AG04449 (cell line): ENCODE measurements around the gene PCDH12.
A peak's percentile ranks its signal among the peaks of the same experiment; 100 is the strongest.

Experiments
- CTCF ChIA-PET: fragments of 350-600 bp; formaldehyde crosslinking; extraction: SDS; loops from one replicate; lab custom pipeline; 2021; ENCODE audit warnings: antibody characterized with exemption; lab: Yijun Ruan, JAX
- POLR2A ChIA-PET: fragments of 400-600, 350-600 bp; formaldehyde crosslinking; extraction: SDS; loops from one replicate; lab custom pipeline; 2020; ENCODE audit warnings: antibody characterized with exemption, inconsistent platforms; lab: Yijun Ruan, JAX
- DNase-seq: peaks from one replicate; pipeline ENCODE4 v3.0.0-alpha.2; 2010; ENCODE audit warnings: low read depth, low spot score
- H3K4me3 ChIP-seq: 2 replicates; pipeline ENCODE4 v1.5.1; 2011; ENCODE audit warnings: low read depth, mild to moderate bottlenecking, control low read depth, low read length
- CTCF ChIP-seq: IDR thresholded peaks from one replicate; pipeline ENCODE4 v1.5.1; 2011; ENCODE audit warnings: mild to moderate bottlenecking, moderate library complexity, low read length, control low read depth, inconsistent platforms; ENCODE audit not compliant: insufficient read depth; ENCODE audit errors: missing control alignments

Gene PCDH12

GRCh38 chr5:141969783-141970771, 12.1 kb upstream of the PCDH12 start:
- H3K4me3 ChIP-seq: peak overlapping the region; percentile 88
- ChIA-PET POLR2A (interaction anchor here (0.5 to 1.5 kb wide), 8 partner anchors 8 to 572 kb away, joined by 3 to 7 read pairs (median 3); partner anchors contain the start of gene RELL2), CTCF (interaction anchor here (0.6 to 20.8 kb wide), 30 partner anchors 9 to 347 kb away, joined by 3 to 828 read pairs (median 7); partner anchors contain the start of genes ARAP3, DELE1, GNPDA1 and PCDH1)
- no peak for DNase-seq
- TF ChIP-seq CTCF: no peak

GRCh38 chr5:141968914-141969608, 11.1 kb upstream of the PCDH12 start, which contains the start of gene RNF14:
Gene RNF14 (plus strand): TSS chr5:141969105. CDS start chr5:141973589, 4,484 bp downstream.
- H3K4me3 ChIP-seq: peak within 1 kb of the TSS; percentile 88
- DNase-seq: peak; percentile 28
- TF ChIP-seq CTCF: peak; percentile 88
- POLR2A ChIA-PET: interaction anchor here (0.5 to 1.5 kb wide), 11 partner anchors 8 to 649 kb away, joined by 3 to 7 read pairs (median 3); partner anchors contain the start of genes DELE1, RELL2 and TAF7
- CTCF ChIA-PET: interaction anchor here (0.6 to 20.8 kb wide), 39 partner anchors 10 to 358 kb away, joined by 3 to 828 read pairs (median 6); partner anchors contain the start of genes ARAP3, DELE1, GNPDA1 and PCDH1

DNA sequence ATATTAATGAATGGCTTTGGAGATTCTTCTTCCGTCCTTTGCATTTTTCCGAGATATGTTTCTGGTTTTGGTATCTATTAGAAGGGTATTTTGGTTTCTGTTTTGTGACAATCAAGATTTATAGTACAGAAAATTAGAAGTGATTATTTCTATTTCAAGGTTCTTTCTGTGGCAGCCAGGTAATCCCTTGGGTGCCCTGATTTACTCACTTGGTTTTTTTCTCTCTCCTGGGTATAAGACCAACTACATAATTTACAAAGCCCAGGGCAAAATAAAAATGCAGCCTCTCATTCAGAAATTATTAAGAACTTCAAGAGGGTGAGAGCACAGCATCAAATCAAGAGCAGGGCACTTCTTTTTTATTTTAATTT, 8.9 kb upstream of the PCDH12 start:
- no peak for DNase-seq
- no peak overlapping the region for H3K4me3 ChIP-seq
- ChIA-PET CTCF (interaction anchor here (2.8 to 20.8 kb wide), 4 partner anchors 8 to 270 kb away, joined by 14 to 828 read pairs (median 74); partner anchors contain the start of genes PCDH1 and PCDH12), POLR2A (no interaction called here)
- no peak for TF ChIP-seq CTCF

DNA sequence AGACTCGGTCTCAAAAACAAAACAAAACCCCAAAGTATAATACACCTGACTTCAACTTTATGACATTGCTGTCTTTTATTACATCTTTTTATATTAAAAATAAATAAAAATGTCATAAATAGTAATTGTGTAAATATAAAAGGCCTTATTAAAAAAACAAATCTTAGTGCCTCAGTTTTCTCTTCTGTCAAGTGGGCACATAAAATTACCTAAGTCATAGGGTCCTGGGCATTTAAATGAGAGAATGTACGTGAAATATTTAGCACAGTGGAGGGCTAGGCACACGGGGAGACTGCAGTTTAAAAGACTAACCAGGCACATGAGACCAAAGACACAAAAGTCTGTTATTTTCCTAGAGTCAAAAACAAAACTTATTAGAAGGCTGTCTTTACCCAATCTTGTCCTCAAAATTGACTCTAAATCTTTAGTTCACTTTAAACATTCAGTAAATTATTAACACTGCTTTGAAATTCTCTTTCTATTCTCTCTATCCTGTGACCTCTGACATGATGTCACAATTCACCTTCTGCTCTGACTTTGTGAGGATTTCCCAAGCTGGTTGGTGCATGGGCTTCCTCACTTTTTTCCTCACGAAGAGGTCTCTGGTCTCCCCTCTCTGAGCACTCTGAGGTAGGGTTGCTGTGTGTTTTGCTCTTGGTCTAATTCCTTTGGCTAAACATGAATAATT, 8.4 kb upstream of the PCDH12 start:
- ChIA-PET POLR2A (no interaction called here), CTCF (interaction anchor here (4.4 to 20.8 kb wide), 4 partner anchors 8 to 270 kb away, joined by 22 to 828 read pairs (median 194); partner anchors contain the start of genes PCDH1 and PCDH12)
- DNase-seq: no peak
- TF ChIP-seq CTCF: no peak
- no peak overlapping the region for H3K4me3 ChIP-seq

- ChIA-PET CTCF (interaction anchor here (14.1 to 20.8 kb wide), 2 partner anchors 18 to 268 kb away, joined by 260 to 828 read pairs; no protein-coding TSS in a partner anchor), POLR2A (no interaction called here)
- no peak overlapping the region for H3K4me3 ChIP-seq
- no peak for DNase-seq
- TF ChIP-seq CTCF: no peak
These were observed 7.1 kb upstream of the PCDH12 start for GRCh38 chr5:141965071-141965470.
